ENCODE measurements around the gene DNM1. TPM values are rescaled to one million over a fixed set of nuclear protein-coding genes. Genes with fewer than 3 reads are reported as not detected.

The DNM1 gene
- total RNA-seq, 4 donors from 2014 or later = 1.3 to 9.7 (median 1.6) TPM

GRCh38 chr9:128251732-128252100 lies 48.5 kb downstream of the DNM1 start:
- intact Hi-C loops (cut with DNase I) = no loop called here
- Histone ChIP-seq H3K27me3 (no peaks in the 10 kb centered on the region), H3K4me1 (peaks cover 11 to 47% (median 12%) of the 10 kb centered on the region in 3 donors), H3K27ac (no peak overlapping the region), H3K36me3 (peaks cover 0 to 14% (median 0%) of the 10 kb centered on the region in 3 donors), H3K4me3 (peak overlapping the region in 1 of 4 donors; percentile 61), H3K9me3 (no peaks in the 10 kb centered on the region)
- TF ChIP-seq POLR2A (IDR thresholded peaks at IDR 0.05) (no peak), CTCF (IDR thresholded peaks at IDR 0.05) (no peak)
- WGBS, 2 donors = 71 to 91% methylated on average over 2 to 3 of the region's 3 CpGs
- no peak for DNase-seq

- Histone ChIP-seq H3K36me3 (peaks cover 3 to 22% (median 7%) of the 10 kb centered on the region in 3 donors), H3K4me3 (peak overlapping the region in 1 of 4 donors; percentile 11), H3K4me1 (peaks cover 11 to 47% (median 12%) of the 10 kb centered on the region in 3 donors), H3K27ac (no peak overlapping the region), H3K27me3 (no peaks in the 10 kb centered on the region), H3K9me3 (no peaks in the 10 kb centered on the region)
- intact Hi-C loops (cut with DNase I) = no loop called here
- 71 to 88% methylated on average over 14 to 18 of the region's 25 CpGs for WGBS, 2 donors
- DNase-seq = no peak
- no peak for TF ChIP-seq CTCF (IDR thresholded peaks at IDR 0.05)
- no peak for TF ChIP-seq POLR2A (IDR thresholded peaks at IDR 0.05)
Measured at GRCh38 chr9:128252317-128253139, 49.3 kb downstream of the DNM1 start.

- H3K27me3 ChIP-seq = no peaks in the 10 kb centered on the region
- no peak for DNase-seq
- H3K4me3 ChIP-seq = peak overlapping the region in 1 of 4 donors; percentile 11
- peaks cover 12 to 30% (median 15%) of the 10 kb centered on the region in 3 donors for H3K36me3 ChIP-seq
- intact Hi-C loops (cut with DNase I) = no loop called here
- peak overlapping the region in 1 of 4 donors; percentile 26 for H3K27ac ChIP-seq
- peaks cover 11 to 47% (median 12%) of the 10 kb centered on the region in 3 donors for H3K4me1 ChIP-seq
- no peaks in the 10 kb centered on the region for H3K9me3 ChIP-seq
- TF ChIP-seq CTCF (IDR thresholded peaks at IDR 0.05) (peak in 1 of 6 experiments; percentile 12), POLR2A (IDR thresholded peaks at IDR 0.05) (no peak)
- 72 to 86% methylated on average over 5 to 13 of the region's 31 CpGs for WGBS, 2 donors
Measured at GRCh38 chr9:128253140-128253990, 50.2 kb downstream of the DNM1 start.

- H3K4me3 ChIP-seq = no peak overlapping the region
- DNase-seq = no peak
- H3K27me3 ChIP-seq = no peaks in the 10 kb centered on the region
- WGBS, 2 donors = 73 to 100% methylated on average over 1 to 4 of the region's 7 CpGs
- no peak for TF ChIP-seq CTCF (IDR thresholded peaks at IDR 0.05)
- no peak for TF ChIP-seq POLR2A (IDR thresholded peaks at IDR 0.05)
- intact Hi-C loops (cut with DNase I) = no loop called here
- H3K9me3 ChIP-seq = no peaks in the 10 kb centered on the region
- peaks cover 11 to 47% (median 12%) of the 10 kb centered on the region in 3 donors for H3K4me1 ChIP-seq
- H3K27ac ChIP-seq = peak overlapping the region in 1 of 4 donors; percentile 26
- peaks cover 18 to 36% (median 21%) of the 10 kb centered on the region in 3 donors for H3K36me3 ChIP-seq
Measured at GRCh38 chr9:128253991-128254346, 50.8 kb downstream of the DNM1 start.

- 89 to 90% methylated on average over 17 to 18 of the region's 20 CpGs for WGBS, 2 donors
- TF ChIP-seq CTCF (IDR thresholded peaks at IDR 0.05) (no peak), POLR2A (IDR thresholded peaks at IDR 0.05) (no peak)
- Histone ChIP-seq H3K4me1 (peaks cover 11 to 47% (median 12%) of the 10 kb centered on the region in 3 donors), H3K9me3 (no peaks in the 10 kb centered on the region), H3K27me3 (no peaks in the 10 kb centered on the region), H3K4me3 (no peak overlapping the region), H3K36me3 (peaks cover 22 to 40% (median 25%) of the 10 kb centered on the region in 3 donors), H3K27ac (no peak overlapping the region)
- no peak for DNase-seq
- intact Hi-C loops (cut with DNase I) = no loop called here
Measured at GRCh38 chr9:128254362-128254761, 51.2 kb downstream of the DNM1 start.
